Measurements from ENCODE around the gene RNF138.
A peak's percentile ranks its signal among the peaks of the same experiment; 100 is the strongest.
"Not testable (repeated sequence)": the region's sequence is repeated elsewhere in the genome, so short reads cannot be mapped to it uniquely, and the experiment has no call there.

The RNF138 gene

GRCh38 chr18:32095900-32096229 lies 4.2 kb downstream of the RNF138 start:
- DNase-seq (ENCODE audit: low spot score) = no peak

- DNase-seq (ENCODE audit: low spot score) = no peak
Observed at GRCh38 chr18:32096946-32097345, 5.3 kb downstream of the RNF138 start.

GRCh38 chr18:32104516-32104915 lies 12.8 kb downstream of the RNF138 start:
- no peak for DNase-seq (ENCODE audit: low spot score)

- DNase-seq (ENCODE audit: low spot score) = no peak
Observed at GRCh38 chr18:32110005-32110404, 18.3 kb downstream of the RNF138 start.

GRCh38 chr18:32111706-32112105 lies 20.0 kb downstream of the RNF138 start:
- no peak for DNase-seq (ENCODE audit: low spot score)

GRCh38 chr18:32112826-32113225 lies 21.2 kb downstream of the RNF138 start:
- no peak for DNase-seq (ENCODE audit: low spot score)

GRCh38 chr18:32114293-32114942 lies 22.7 kb downstream of the RNF138 start:
- DNase-seq (ENCODE audit: low spot score) = no peak

GRCh38 chr18:32122039-32122438 lies 30.4 kb downstream of the RNF138 start:
- DNase-seq (ENCODE audit: low spot score) = no peak

GRCh38 chr18:32126538-32126937 lies 34.9 kb downstream of the RNF138 start:
- DNase-seq (ENCODE audit: low spot score) = no peak

GRCh38 chr18:32135625-32136024 lies 44.0 kb downstream of the RNF138 start:
- no peak for DNase-seq (ENCODE audit: low spot score)

- no peak for DNase-seq (ENCODE audit: low spot score)
Observed at GRCh38 chr18:32138332-32138982, 46.8 kb downstream of the RNF138 start.

- DNase-seq (ENCODE audit: low spot score) = no peak
Observed at GRCh38 chr18:32139835-32140283, 48.2 kb downstream of the RNF138 start.

- no peak for DNase-seq (ENCODE audit: low spot score)
Observed at GRCh38 chr18:32148185-32148870, 56.7 kb downstream of the RNF138 start.

GRCh38 chr18:32152705-32153448 lies 61.2 kb downstream of the RNF138 start:
- DNase-seq (ENCODE audit: low spot score) = no peak

GRCh38 chr18:32156855-32157254 lies 65.2 kb downstream of the RNF138 start:
- DNase-seq (ENCODE audit: low spot score) = no peak

GRCh38 chr18:32157580-32157979 lies 65.9 kb downstream of the RNF138 start:
- no peak for DNase-seq (ENCODE audit: low spot score)

- DNase-seq (ENCODE audit: low spot score) = peak; percentile 84
Observed at GRCh38 chr18:32158108-32158624, 66.5 kb downstream of the RNF138 start.

GRCh38 chr18:32158631-32159030 lies 67.0 kb downstream of the RNF138 start:
- not testable (repeated sequence) for DNase-seq (ENCODE audit: low spot score)

- DNase-seq (ENCODE audit: low spot score) = no peak
Observed at GRCh38 chr18:32160547-32160946, 68.9 kb downstream of the RNF138 start.

- DNase-seq (ENCODE audit: low spot score) = no peak
Observed at GRCh38 chr18:32167980-32168730, 76.5 kb downstream of the RNF138 start.

- no peak for DNase-seq (ENCODE audit: low spot score)
Observed at GRCh38 chr18:32173654-32174053, 82.0 kb downstream of the RNF138 start.

GRCh38 chr18:32174719-32175118 lies 83.0 kb downstream of the RNF138 start:
- DNase-seq (ENCODE audit: low spot score) = no peak

Measured in iPS-NIHi11 (cell line).